Panc1 (cell line): ENCODE measurements around the gene PLCZ1. TPM values are rescaled to one million over a fixed set of nuclear protein-coding genes. Genes with fewer than 3 reads are reported as not detected.

Source experiments
- ATAC-seq: fragments of 200-7000 bp; cut with Tn5 transposase; 2 replicates; pipeline ENCODE4 v1.9.1; 2020; ENCODE audit warnings: mild to moderate bottlenecking, moderate library complexity
- BruUV-seq: library from RNA; stranded (reverse); fragments of 400-500 nt; replicated peaks from 2 replicates; lab custom pipeline; 2021; lab: Mats Ljungman, UMichigan
- CTCF ChIA-PET: fragments of 300-600 bp; sonication (Branson Sonifier 250); formaldehyde crosslinking; loops from one replicate; lab custom pipeline; 2022; ENCODE audit warnings: antibody characterized with exemption; lab: Charles Lee
- POLR2A ChIA-PET: fragments of 300-600 bp; sonication (Branson Sonifier 250); formaldehyde crosslinking; loops from one replicate; lab custom pipeline; 2022; ENCODE audit warnings: antibody characterized with exemption; lab: Charles Lee
- DNase-seq: peaks from one replicate; pipeline ENCODE4 v3.0.0-alpha.2; 2010; ENCODE audit warnings: low read depth, low spot score
- H3K27ac ChIP-seq: 2 replicates; pipeline ENCODE4 v1.5.1; 2011; ENCODE audit warnings: mild to moderate bottlenecking, low read length, inconsistent platforms
- H3K27me3 ChIP-seq: fragments of 200-500 bp; sonication (Bioruptor generic); 2 replicates; pipeline ENCODE4 v1.6.0; 2014; ENCODE audit warnings: low read length, inconsistent platforms; ENCODE audit not compliant: control insufficient read depth, insufficient read depth
- H3K36me3 ChIP-seq: fragments of 200-500 bp; sonication (Bioruptor generic); 2 replicates; pipeline ENCODE4 v1.5.1; 2014; ENCODE audit warnings: inconsistent platforms, mild to moderate bottlenecking, low read length, moderate library complexity; ENCODE audit not compliant: control insufficient read depth, insufficient read depth
- H3K4me1 ChIP-seq: 2 replicates; pipeline ENCODE4 v1.5.1; 2011; ENCODE audit warnings: inconsistent platforms, mild to moderate bottlenecking, low read length, moderate library complexity; ENCODE audit not compliant: control insufficient read depth, insufficient read depth
- H3K4me3 ChIP-seq, 2 experiments: 2 replicates each; pipeline ENCODE4 v1.5.1; 2011 to 2012; ENCODE audit warnings: low read depth in 2 of 2, low read length in 2 of 2, mild to moderate bottlenecking in 2 of 2, inconsistent platforms in 1 of 2, moderate library complexity in 1 of 2
- H3K9me3 ChIP-seq: fragments of 200-500 bp; sonication (Bioruptor generic); 2 replicates; pipeline ENCODE4 v1.5.1; 2014; ENCODE audit warnings: low read depth, mild to moderate bottlenecking, inconsistent platforms, low read length, moderate library complexity; ENCODE audit not compliant: control insufficient read depth, insufficient read depth
- POLR2AphosphoS5 ChIP-seq: IDR thresholded peaks from 2 replicates; pipeline ENCODE4 v1.6.1; 2012; ENCODE audit warnings: mild to moderate bottlenecking, low read depth, low read length, moderate library complexity
- SIN3A ChIP-seq: IDR thresholded peaks from 2 replicates; pipeline ENCODE4 v1.6.1; 2012; ENCODE audit warnings: low read depth, mild to moderate bottlenecking, low read length, moderate library complexity, borderline replicate concordance; ENCODE audit not compliant: insufficient read depth
- TCF7L2 ChIP-seq: IDR thresholded peaks from 2 replicates; pipeline ENCODE4 v1.6.1; 2011; ENCODE audit warnings: mild to moderate bottlenecking, low read depth, low read length, inconsistent platforms
- in situ Hi-C: cut with HindIII; loops from 2 replicates; pipeline ENCODE4 v1.10.0; 2016; ENCODE audit warnings: low sequenced_read_pairs, low pct_unique_long_range_greater_than_20kb
- intact Hi-C: fragments of 100-400 bp; cut with micrococcal nuclease; formaldehyde crosslinking; loops from one replicate; pipeline ENCODE4 v1.10.0; 2022; ENCODE audit not compliant: unreplicated experiment
- total RNA-seq: library from RNA; stranded (reverse); gene quantifications from one replicate; pipeline ENCODE4 v1.2.1, GENCODE V29; 2021; ENCODE audit not compliant: unreplicated experiment
- TF ChIP-seq, protein P1 (sequence below): fragments of 450-650 bp; IDR thresholded peaks from 2 replicates; pipeline ENCODE4 v1.5.1; 2017; ENCODE audit warnings: mild to moderate bottlenecking
- TF ChIP-seq, protein P2 (sequence below), 2 experiments: IDR thresholded peaks; 2 replicates each; pipeline ENCODE4 v1.6.1; 2011 to 2012; ENCODE audit warnings: low read depth in 2 of 2, control low read depth in 1 of 2, low read length in 1 of 2, mild to moderate bottlenecking in 1 of 2, moderate library complexity in 1 of 2; ENCODE audit not compliant: insufficient read depth in 1 of 2

PLCZ1 gene
- total RNA-seq, 1 experiment from 2014 or later = not detected

DNA sequence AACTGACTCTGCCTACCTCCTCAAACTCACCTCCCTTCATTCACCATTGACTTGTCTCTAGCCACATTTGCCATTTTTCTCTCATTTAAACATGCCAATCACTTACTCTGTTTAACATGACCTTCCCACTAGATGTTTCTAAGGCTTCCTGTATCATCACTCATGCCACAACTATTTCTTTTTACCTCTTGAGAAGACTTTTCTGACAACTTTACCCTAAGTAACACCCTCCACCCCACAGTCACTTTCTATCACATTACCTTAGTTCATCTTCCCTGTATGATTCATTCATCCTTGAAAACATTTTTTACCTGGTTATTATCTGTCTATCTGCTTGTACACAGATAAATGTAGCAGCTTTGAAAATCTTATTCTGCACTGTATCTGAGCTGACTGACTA is 19.4 kb downstream of the PLCZ1 start:
- Histone ChIP-seq H3K4me1 (no peaks in the 10 kb centered on the region), H3K4me3 (no peak overlapping the region), H3K27me3 (no peaks in the 10 kb centered on the region), H3K27ac (no peak overlapping the region), H3K9me3 (no peaks in the 10 kb centered on the region), H3K36me3 (no peaks in the 10 kb centered on the region)
- intact Hi-C loops = no loop called here
- POLR2A ChIA-PET = no interaction called here
- TF ChIP-seq SIN3A (no peak), POLR2AphosphoS5 (no peak), TCF7L2 (no peak)
- TF ChIP-seq, protein P1, sequence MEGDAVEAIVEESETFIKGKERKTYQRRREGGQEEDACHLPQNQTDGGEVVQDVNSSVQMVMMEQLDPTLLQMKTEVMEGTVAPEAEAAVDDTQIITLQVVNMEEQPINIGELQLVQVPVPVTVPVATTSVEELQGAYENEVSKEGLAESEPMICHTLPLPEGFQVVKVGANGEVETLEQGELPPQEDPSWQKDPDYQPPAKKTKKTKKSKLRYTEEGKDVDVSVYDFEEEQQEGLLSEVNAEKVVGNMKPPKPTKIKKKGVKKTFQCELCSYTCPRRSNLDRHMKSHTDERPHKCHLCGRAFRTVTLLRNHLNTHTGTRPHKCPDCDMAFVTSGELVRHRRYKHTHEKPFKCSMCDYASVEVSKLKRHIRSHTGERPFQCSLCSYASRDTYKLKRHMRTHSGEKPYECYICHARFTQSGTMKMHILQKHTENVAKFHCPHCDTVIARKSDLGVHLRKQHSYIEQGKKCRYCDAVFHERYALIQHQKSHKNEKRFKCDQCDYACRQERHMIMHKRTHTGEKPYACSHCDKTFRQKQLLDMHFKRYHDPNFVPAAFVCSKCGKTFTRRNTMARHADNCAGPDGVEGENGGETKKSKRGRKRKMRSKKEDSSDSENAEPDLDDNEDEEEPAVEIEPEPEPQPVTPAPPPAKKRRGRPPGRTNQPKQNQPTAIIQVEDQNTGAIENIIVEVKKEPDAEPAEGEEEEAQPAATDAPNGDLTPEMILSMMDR = no peak
- TF ChIP-seq, protein P2, sequence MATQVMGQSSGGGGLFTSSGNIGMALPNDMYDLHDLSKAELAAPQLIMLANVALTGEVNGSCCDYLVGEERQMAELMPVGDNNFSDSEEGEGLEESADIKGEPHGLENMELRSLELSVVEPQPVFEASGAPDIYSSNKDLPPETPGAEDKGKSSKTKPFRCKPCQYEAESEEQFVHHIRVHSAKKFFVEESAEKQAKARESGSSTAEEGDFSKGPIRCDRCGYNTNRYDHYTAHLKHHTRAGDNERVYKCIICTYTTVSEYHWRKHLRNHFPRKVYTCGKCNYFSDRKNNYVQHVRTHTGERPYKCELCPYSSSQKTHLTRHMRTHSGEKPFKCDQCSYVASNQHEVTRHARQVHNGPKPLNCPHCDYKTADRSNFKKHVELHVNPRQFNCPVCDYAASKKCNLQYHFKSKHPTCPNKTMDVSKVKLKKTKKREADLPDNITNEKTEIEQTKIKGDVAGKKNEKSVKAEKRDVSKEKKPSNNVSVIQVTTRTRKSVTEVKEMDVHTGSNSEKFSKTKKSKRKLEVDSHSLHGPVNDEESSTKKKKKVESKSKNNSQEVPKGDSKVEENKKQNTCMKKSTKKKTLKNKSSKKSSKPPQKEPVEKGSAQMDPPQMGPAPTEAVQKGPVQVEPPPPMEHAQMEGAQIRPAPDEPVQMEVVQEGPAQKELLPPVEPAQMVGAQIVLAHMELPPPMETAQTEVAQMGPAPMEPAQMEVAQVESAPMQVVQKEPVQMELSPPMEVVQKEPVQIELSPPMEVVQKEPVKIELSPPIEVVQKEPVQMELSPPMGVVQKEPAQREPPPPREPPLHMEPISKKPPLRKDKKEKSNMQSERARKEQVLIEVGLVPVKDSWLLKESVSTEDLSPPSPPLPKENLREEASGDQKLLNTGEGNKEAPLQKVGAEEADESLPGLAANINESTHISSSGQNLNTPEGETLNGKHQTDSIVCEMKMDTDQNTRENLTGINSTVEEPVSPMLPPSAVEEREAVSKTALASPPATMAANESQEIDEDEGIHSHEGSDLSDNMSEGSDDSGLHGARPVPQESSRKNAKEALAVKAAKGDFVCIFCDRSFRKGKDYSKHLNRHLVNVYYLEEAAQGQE (IDR thresholded peaks at IDR 0.05; ENCODE audit: insufficient read depth in 1 of 2, low read depth in 2 of 2, low read length in 1 of 2) = no peak
- no TSS peak for BruUV-seq
- DNase-seq (no peak), ATAC-seq (no peak)
- CTCF ChIA-PET = no interaction called here
- in situ Hi-C loops = no loop called here

- no TSS peak for BruUV-seq
- in situ Hi-C loops = no loop called here
Measured at GRCh38 chr12:18716236-18716635, 21.6 kb downstream of the PLCZ1 start.

More at GRCh38 chr12:18716236-18716635, 21.6 kb downstream of the PLCZ1 start:
- DNase-seq = no peak
- no peak overlapping the region for H3K27ac ChIP-seq
- TF ChIP-seq SIN3A = no peak
- TF ChIP-seq, protein P2 (IDR thresholded peaks at IDR 0.05; ENCODE audit: insufficient read depth in 1 of 2, low read depth in 2 of 2, low read length in 1 of 2) = no peak
- TF ChIP-seq, protein P1 = no peak
- TF ChIP-seq POLR2AphosphoS5 = no peak
- TF ChIP-seq TCF7L2 = no peak
- H3K4me3 ChIP-seq = no peak overlapping the region
- H3K27me3 ChIP-seq = no peaks in the 10 kb centered on the region
- H3K9me3 ChIP-seq = no peaks in the 10 kb centered on the region
- intact Hi-C loops = no loop called here
- CTCF ChIA-PET = no interaction called here
- no peaks in the 10 kb centered on the region for H3K4me1 ChIP-seq
- no peak for ATAC-seq
- POLR2A ChIA-PET = no interaction called here
- no peaks in the 10 kb centered on the region for H3K36me3 ChIP-seq
